Trophoblast cell (in vitro differentiated cells and primary cell): ENCODE data around the gene USP7.

Source experiments
- DNase-seq, 2 donors: peaks; one replicate each; pipeline ENCODE4 v3.0.0-alpha.2; 2016
- H2AFZ ChIP-seq: 2 replicates; pipeline ENCODE4 v1.6.1; 2013; ENCODE audit warnings: low read length, moderate library complexity, mild to moderate bottlenecking; ENCODE audit not compliant: insufficient read depth, poor library complexity
- H2AK5ac ChIP-seq: 2 replicates; pipeline ENCODE4 v1.6.1; 2013; ENCODE audit warnings: mild to moderate bottlenecking, low read length
- H2BK120ac ChIP-seq: 2 replicates; pipeline ENCODE4 v1.6.1; 2013; ENCODE audit warnings: low read length, mild to moderate bottlenecking, moderate library complexity; ENCODE audit not compliant: insufficient read depth, poor library complexity
- H2BK12ac ChIP-seq: 2 replicates; pipeline ENCODE4 v1.6.1; 2013; ENCODE audit warnings: mild to moderate bottlenecking, low read length, moderate library complexity
- H2BK5ac ChIP-seq: 2 replicates; pipeline ENCODE4 v1.6.1; 2013; ENCODE audit warnings: low read length, low read depth, moderate library complexity, mild to moderate bottlenecking; ENCODE audit not compliant: poor library complexity
- H3K14ac ChIP-seq: 2 replicates; pipeline ENCODE4 v1.6.1; 2013; ENCODE audit warnings: mild to moderate bottlenecking, low read length
- H3K18ac ChIP-seq: 2 replicates; pipeline ENCODE4 v1.6.1; 2013; ENCODE audit warnings: mild to moderate bottlenecking, low read length
- H3K23ac ChIP-seq: 2 replicates; pipeline ENCODE4 v1.6.1; 2013; ENCODE audit warnings: low read length
- H3K27ac ChIP-seq: 2 replicates; pipeline ENCODE4 v1.5.1; 2013; ENCODE audit warnings: low read depth, mild to moderate bottlenecking, inconsistent platforms, low read length, moderate library complexity
- H3K27me3 ChIP-seq: 2 replicates; pipeline ENCODE4 v1.6.1; 2013; ENCODE audit warnings: inconsistent platforms, mild to moderate bottlenecking, low read length, moderate library complexity; ENCODE audit not compliant: insufficient read depth
- H3K36me3 ChIP-seq, 2 experiments: 1 replicate in 1 of 2; 2 replicates in 1 of 2; pipeline ENCODE4 v1.6.1; 2013; ENCODE audit warnings: low read length in 2 of 2, mild to moderate bottlenecking in 2 of 2, moderate library complexity in 1 of 2; ENCODE audit not compliant: insufficient read depth in 2 of 2, control insufficient read depth in 1 of 2
- H3K4ac ChIP-seq: 2 replicates; pipeline ENCODE4 v1.6.1; 2013; ENCODE audit warnings: low read depth, mild to moderate bottlenecking, low read length, moderate library complexity
- H3K4me1 ChIP-seq, 2 experiments: 1 replicate in 1 of 2; 2 replicates in 1 of 2; pipeline ENCODE4 v1.6.1; 2013; ENCODE audit warnings: low read length in 2 of 2, mild to moderate bottlenecking in 2 of 2, moderate library complexity in 1 of 2; ENCODE audit not compliant: insufficient read depth in 2 of 2, control insufficient read depth in 1 of 2
- H3K4me2 ChIP-seq: 2 replicates; pipeline ENCODE4 v1.6.1; 2013; ENCODE audit warnings: inconsistent platforms, mild to moderate bottlenecking, low read length, moderate library complexity
- H3K4me3 ChIP-seq: 2 replicates; pipeline ENCODE4 v1.5.1; 2013; ENCODE audit warnings: mild to moderate bottlenecking, low read depth, low read length, inconsistent platforms
- H3K79me1 ChIP-seq: one replicate; pipeline ENCODE4 v1.6.1; 2013; ENCODE audit warnings: low read length
- H3K79me2 ChIP-seq: 2 replicates; pipeline ENCODE4 v1.6.1; 2013; ENCODE audit warnings: low read length, mild to moderate bottlenecking; ENCODE audit not compliant: control insufficient read depth, insufficient read depth, poor library complexity
- H3K9ac ChIP-seq: 2 replicates; pipeline ENCODE4 v1.6.1; 2013; ENCODE audit warnings: mild to moderate bottlenecking, low read length
- H3K9me3 ChIP-seq: 2 replicates; pipeline ENCODE4 v1.6.1; 2013; ENCODE audit warnings: low read depth, mild to moderate bottlenecking, control low read depth, inconsistent platforms, low read length; ENCODE audit not compliant: insufficient read depth
- H4K12ac ChIP-seq: 2 replicates; pipeline ENCODE4 v1.6.1; 2013; ENCODE audit warnings: low read depth, mild to moderate bottlenecking, low read length, moderate library complexity
- H4K8ac ChIP-seq: 2 replicates; pipeline ENCODE4 v1.6.1; 2013; ENCODE audit warnings: low read depth, mild to moderate bottlenecking, low read length, moderate library complexity
- H4K91ac ChIP-seq: one replicate; pipeline ENCODE4 v1.6.1; 2013; ENCODE audit warnings: low read depth, mild to moderate bottlenecking, low read length, moderate library complexity
- WGBS: extraction: QIAGEN DNeasy Blood & Tissue Kit; methylation state at CpG from one replicate; pipeline ENCODE4 v1.1.7; 2013; ENCODE audit warnings: missing lambda C conversion rate; ENCODE audit not compliant: insufficient read length, insufficient coverage; ENCODE audit errors: extremely low coverage; 5-methylcytosine and 5-hydroxymethylcytosine counted together

USP7 gene

GRCh38 chr16:8854298-8854948 is 109.3 kb downstream of the USP7 start:
- Histone ChIP-seq H4K8ac (no peak overlapping the region), H2AFZ (no peak overlapping the region), H3K4ac (no peak overlapping the region), H3K9me3 (no peaks in the 10 kb centered on the region), H3K27ac (no peak overlapping the region), H3K79me2 (peaks cover 1% of the 10 kb centered on the region), H4K12ac (no peak overlapping the region), H3K23ac (no peak overlapping the region), H3K36me3 (peaks cover 74 to 84% of the 10 kb centered on the region in 2 experiments), H2BK120ac (no peak overlapping the region), H3K18ac (no peak overlapping the region), H3K4me2 (no peak overlapping the region), H3K27me3 (no peaks in the 10 kb centered on the region), H2AK5ac (no peak overlapping the region), H3K79me1 (no peaks in the 10 kb centered on the region), H2BK5ac (no peak overlapping the region), H3K4me3 (no peak overlapping the region), H4K91ac (no peak overlapping the region), H3K4me1 (no peaks in the 10 kb centered on the region), H2BK12ac (no peak overlapping the region), H3K14ac (no peak overlapping the region), H3K9ac (no peak overlapping the region)
- WGBS, result no CpG with 5 or more reads among the region's 9 CpGs
- DNase-seq, result no peak

GRCh38 chr16:8853611-8854010 is 110.1 kb downstream of the USP7 start:
- Histone ChIP-seq H4K12ac (no peak overlapping the region), H2BK120ac (no peak overlapping the region), H3K36me3 (peaks cover 74 to 84% of the 10 kb centered on the region in 2 experiments), H4K8ac (no peak overlapping the region), H3K9me3 (no peaks in the 10 kb centered on the region), H3K4me1 (no peaks in the 10 kb centered on the region), H3K9ac (no peak overlapping the region), H3K79me2 (peaks cover 2% of the 10 kb centered on the region), H3K4me3 (no peak overlapping the region), H2AK5ac (no peak overlapping the region), H2BK5ac (no peak overlapping the region), H3K27ac (no peak overlapping the region), H2BK12ac (no peak overlapping the region), H3K4ac (no peak overlapping the region), H3K4me2 (no peak overlapping the region), H3K18ac (no peak overlapping the region), H3K79me1 (no peaks in the 10 kb centered on the region), H4K91ac (no peak overlapping the region), H3K27me3 (no peaks in the 10 kb centered on the region), H2AFZ (no peak overlapping the region), H3K23ac (no peak overlapping the region), H3K14ac (no peak overlapping the region)
- DNase-seq, result no peak
- no CpG with 5 or more reads among the region's 7 CpGs for WGBS

- no peaks in the 10 kb centered on the region for H3K4me1 ChIP-seq
- WGBS, result no CpG with 5 or more reads among the region's 7 CpGs
- H3K9me3 ChIP-seq, result no peaks in the 10 kb centered on the region
- no peak overlapping the region for H2AFZ ChIP-seq
- H3K36me3 ChIP-seq, result peaks cover 74 to 84% of the 10 kb centered on the region in 2 experiments
- H3K79me1 ChIP-seq, result no peaks in the 10 kb centered on the region
- no peak overlapping the region for H3K14ac ChIP-seq
- H4K12ac ChIP-seq, result no peak overlapping the region
- no peak overlapping the region for H3K4me3 ChIP-seq
- no peak overlapping the region for H2AK5ac ChIP-seq
- peak overlapping the region; percentile 7 for H2BK12ac ChIP-seq
- no peak overlapping the region for H4K91ac ChIP-seq
- no peak overlapping the region for H2BK5ac ChIP-seq
- peak overlapping the region; percentile 37 for H3K9ac ChIP-seq
- H3K27me3 ChIP-seq, result no peaks in the 10 kb centered on the region
- no peak overlapping the region for H3K4ac ChIP-seq
- no peak for DNase-seq
- no peak overlapping the region for H3K23ac ChIP-seq
- H4K8ac ChIP-seq, result peak overlapping the region; percentile 8
- no peak overlapping the region for H2BK120ac ChIP-seq
- H3K4me2 ChIP-seq, result no peak overlapping the region
- no peak overlapping the region for H3K18ac ChIP-seq
- H3K27ac ChIP-seq, result no peak overlapping the region
- peaks cover 2% of the 10 kb centered on the region for H3K79me2 ChIP-seq
These were observed 110.6 kb downstream of the USP7 start for GRCh38 chr16:8853150-8853549.

GRCh38 chr16:8852534-8852933 is 111.2 kb downstream of the USP7 start:
- Histone ChIP-seq H3K4me3 (no peak overlapping the region), H3K4me1 (no peaks in the 10 kb centered on the region), H3K79me1 (no peaks in the 10 kb centered on the region), H2BK5ac (no peak overlapping the region), H2AK5ac (no peak overlapping the region), H3K4me2 (no peak overlapping the region), H2AFZ (no peak overlapping the region), H4K91ac (no peak overlapping the region), H3K27me3 (no peaks in the 10 kb centered on the region), H2BK12ac (no peak overlapping the region), H3K4ac (no peak overlapping the region), H3K36me3 (peaks cover 75 to 86% of the 10 kb centered on the region in 2 experiments), H3K18ac (no peak overlapping the region), H2BK120ac (no peak overlapping the region), H3K27ac (no peak overlapping the region), H3K9me3 (no peaks in the 10 kb centered on the region), H4K12ac (no peak overlapping the region), H3K79me2 (peaks cover 2% of the 10 kb centered on the region), H3K14ac (no peak overlapping the region), H4K8ac (no peak overlapping the region), H3K9ac (no peak overlapping the region), H3K23ac (no peak overlapping the region)
- no peak for DNase-seq
- no CpG with 5 or more reads among the region's 8 CpGs for WGBS
